ENCODE data around the gene SPON1. TPM values are rescaled to one million over a fixed set of nuclear protein-coding genes. Genes with fewer than 3 reads are reported as not detected.

SPON1 gene
- total RNA-seq, 4 donors from 2014 or later, result 58.5 to 344 (median 105) TPM

GRCh38 chr11:14110629-14111028, 148.1 kb downstream of the SPON1 start:
- TF ChIP-seq CTCF (IDR thresholded peaks at IDR 0.05; ENCODE audit: low read depth), result no peak

GRCh38 chr11:14111496-14111895, 149.0 kb downstream of the SPON1 start:
- TF ChIP-seq CTCF (IDR thresholded peaks at IDR 0.05; ENCODE audit: low read depth), result no peak

GRCh38 chr11:14112721-14113120, 150.2 kb downstream of the SPON1 start:
- no peak for TF ChIP-seq CTCF (IDR thresholded peaks at IDR 0.05; ENCODE audit: low read depth)

- TF ChIP-seq CTCF (IDR thresholded peaks at IDR 0.05; ENCODE audit: low read depth), result no peak
Measured at GRCh38 chr11:14114269-14114668, 151.7 kb downstream of the SPON1 start.

GRCh38 chr11:14114786-14115185, 152.3 kb downstream of the SPON1 start:
- TF ChIP-seq CTCF (IDR thresholded peaks at IDR 0.05; ENCODE audit: low read depth), result no peak

GRCh38 chr11:14117632-14118031, 155.1 kb downstream of the SPON1 start:
- TF ChIP-seq CTCF (IDR thresholded peaks at IDR 0.05; ENCODE audit: low read depth), result no peak

GRCh38 chr11:14118072-14118471, 155.5 kb downstream of the SPON1 start:
- no peak for TF ChIP-seq CTCF (IDR thresholded peaks at IDR 0.05; ENCODE audit: low read depth)

Data from subcutaneous adipose tissue (tissue), 4 donors.